KMS-11 (cell line): ENCODE results near the gene AOAH.
"Not testable (repeated sequence)": the region's sequence is repeated elsewhere in the genome, so short reads cannot be mapped to it uniquely, and the experiment has no call there.

ENCODE experiments used
- H2AFZ ChIP-seq: fragments of 200-600 bp; sonication (generic); 2 replicates; pipeline ENCODE4 v1.6.1; 2016; ENCODE audit warnings: antibody characterized with exemption, mixed run types, low read depth
- H3K27ac ChIP-seq: fragments of 200-600 bp; sonication (generic); 2 replicates; pipeline ENCODE4 v1.6.1; 2016; ENCODE audit warnings: mild to moderate bottlenecking, mixed run types
- H3K27me3 ChIP-seq: fragments of 200-600 bp; sonication (generic); 2 replicates; pipeline ENCODE4 v1.6.1; 2017; ENCODE audit warnings: mild to moderate bottlenecking, low read depth, mixed run types, moderate library complexity; ENCODE audit not compliant: insufficient read depth
- H3K36me3 ChIP-seq: fragments of 200-600 bp; sonication (generic); 2 replicates; pipeline ENCODE4 v1.6.1; 2017; ENCODE audit warnings: mild to moderate bottlenecking, mixed run types; ENCODE audit not compliant: insufficient read depth
- H3K4me1 ChIP-seq: fragments of 200-600 bp; sonication (generic); 2 replicates; pipeline ENCODE4 v1.6.1; 2016; ENCODE audit warnings: mild to moderate bottlenecking, low read depth, mixed run types; ENCODE audit not compliant: poor library complexity, severe bottlenecking
- H3K4me2 ChIP-seq: fragments of 200-600 bp; sonication (generic); 2 replicates; pipeline ENCODE4 v1.7.0; 2016; ENCODE audit warnings: mild to moderate bottlenecking, mixed run types
- H3K4me3 ChIP-seq: fragments of 200-600 bp; sonication (generic); IDR thresholded peaks from 2 replicates; pipeline ENCODE4 v1.6.1; 2017; ENCODE audit warnings: low read depth, low read length, mixed read lengths; ENCODE audit not compliant: insufficient read depth
- H3K79me2 ChIP-seq: fragments of 200-600 bp; sonication (generic); 2 replicates; pipeline ENCODE4 v1.6.1; 2016; ENCODE audit warnings: low read depth, mixed run types; ENCODE audit not compliant: insufficient read depth
- H3K9ac ChIP-seq: fragments of 200-600 bp; sonication (generic); 2 replicates; pipeline ENCODE4 v1.6.1; 2016; ENCODE audit warnings: mild to moderate bottlenecking, mixed run types
- H4K20me1 ChIP-seq: fragments of 200-600 bp; sonication (generic); 2 replicates; pipeline ENCODE4 v1.6.1; 2016; ENCODE audit warnings: mild to moderate bottlenecking, mixed run types; ENCODE audit not compliant: insufficient read depth
- CTCF ChIP-seq: fragments of 200-600 bp; sonication (generic); conservative IDR thresholded peaks from 2 replicates; pipeline ENCODE4 v1.6.1; 2017; ENCODE audit warnings: low read depth, mild to moderate bottlenecking, antibody characterized with exemption, low read length, moderate library complexity, mixed read lengths

AOAH gene

GRCh38 chr7:36506820-36507219 lies 217.5 kb downstream of the AOAH start:
- Histone ChIP-seq H3K27me3 (no peaks in the 10 kb centered on the region), H3K36me3 (no peaks in the 10 kb centered on the region), H3K79me2 (no peaks in the 10 kb centered on the region), H3K4me1 (no peaks in the 10 kb centered on the region), H2AFZ (no peak overlapping the region), H3K4me2 (no peak overlapping the region), H3K9ac (no peak overlapping the region), H4K20me1 (no peaks in the 10 kb centered on the region), H3K27ac (no peak overlapping the region), H3K4me3 (no peak overlapping the region)
- TF ChIP-seq CTCF = no peak

- H3K4me2 ChIP-seq = no peak overlapping the region
- no peaks in the 10 kb centered on the region for H3K36me3 ChIP-seq
- H3K79me2 ChIP-seq = no peaks in the 10 kb centered on the region
- H3K4me3 ChIP-seq = no peak overlapping the region
- no peak overlapping the region for H2AFZ ChIP-seq
- H3K4me1 ChIP-seq = no peaks in the 10 kb centered on the region
- H4K20me1 ChIP-seq = no peaks in the 10 kb centered on the region
- no peak overlapping the region for H3K9ac ChIP-seq
- no peak overlapping the region for H3K27ac ChIP-seq
- no peaks in the 10 kb centered on the region for H3K27me3 ChIP-seq
- no peak for TF ChIP-seq CTCF
Observed at GRCh38 chr7:36506130-36506798, 218.0 kb downstream of the AOAH start.

GRCh38 chr7:36504617-36505016 lies 219.7 kb downstream of the AOAH start:
- H3K27me3 ChIP-seq, H3K4me1 ChIP-seq, H2AFZ ChIP-seq, H3K36me3 ChIP-seq, H3K27ac ChIP-seq, H4K20me1 ChIP-seq, H3K9ac ChIP-seq, H3K4me3 ChIP-seq, H3K79me2 ChIP-seq, H3K4me2 ChIP-seq: not testable (repeated sequence)

- H3K79me2 ChIP-seq, H3K9ac ChIP-seq, H3K36me3 ChIP-seq, H3K4me1 ChIP-seq, H3K27ac ChIP-seq, H4K20me1 ChIP-seq, H3K4me3 ChIP-seq, H3K27me3 ChIP-seq, H2AFZ ChIP-seq, H3K4me2 ChIP-seq: not testable (repeated sequence)
Observed at GRCh38 chr7:36504216-36504615, 220.1 kb downstream of the AOAH start.

GRCh38 chr7:36497775-36498174 lies 226.5 kb downstream of the AOAH start:
- Histone ChIP-seq H3K79me2 (no peaks in the 10 kb centered on the region), H3K9ac (no peak overlapping the region), H3K27ac (no peak overlapping the region), H2AFZ (no peak overlapping the region), H3K4me3 (no peak overlapping the region), H4K20me1 (no peaks in the 10 kb centered on the region), H3K4me2 (no peak overlapping the region), H3K4me1 (no peaks in the 10 kb centered on the region), H3K27me3 (no peaks in the 10 kb centered on the region), H3K36me3 (no peaks in the 10 kb centered on the region)
- no peak for TF ChIP-seq CTCF

- H3K4me2 ChIP-seq, H3K27me3 ChIP-seq, H3K4me1 ChIP-seq, H3K27ac ChIP-seq, H3K79me2 ChIP-seq, H3K4me3 ChIP-seq, H4K20me1 ChIP-seq, H3K9ac ChIP-seq, H2AFZ ChIP-seq, H3K36me3 ChIP-seq: not testable (repeated sequence)
Observed at GRCh38 chr7:36497176-36497575, 227.1 kb downstream of the AOAH start.
